GM23338 (cell line): ENCODE data around the gene NEB. TPM values are rescaled to one million over a fixed set of nuclear protein-coding genes. Genes with fewer than 3 reads are reported as not detected.

ENCODE experiments used
- ATAC-seq: fragments of 200-7000 bp; cut with Tn5 transposase; 3 replicates; pipeline ENCODE4 v1.9.1; 2020
- DNase-seq: peaks from one replicate; pipeline ENCODE4 v3.0.0-alpha.2; 2015; ENCODE audit warnings: low spot score
- H2AFZ ChIP-seq: fragments of 200-600 bp; sonication (generic); 2 replicates; pipeline ENCODE4 v1.8.0; 2016; ENCODE audit warnings: antibody characterized with exemption, mild to moderate bottlenecking, moderate library complexity
- H3F3A ChIP-seq: fragments of 200-600 bp; sonication (generic); replicated peaks from 2 replicates; pipeline ENCODE4 v1.8.0; 2017; ENCODE audit warnings: antibody characterized with exemption, mixed run types, low read depth
- H3K27ac ChIP-seq: fragments of 200-600 bp; sonication (generic); 2 replicates; pipeline ENCODE4 v1.6.1; 2016; ENCODE audit warnings: low read depth
- H3K27me3 ChIP-seq: fragments of 200-600 bp; sonication (generic); 2 replicates; pipeline ENCODE4 v1.8.0; 2016; ENCODE audit warnings: mild to moderate bottlenecking, mixed run types, moderate library complexity; ENCODE audit not compliant: insufficient read depth
- H3K36me3 ChIP-seq: fragments of 200-600 bp; sonication (generic); 2 replicates; pipeline ENCODE4 v1.8.0; 2016; ENCODE audit warnings: mild to moderate bottlenecking; ENCODE audit not compliant: insufficient read depth
- H3K4me1 ChIP-seq: fragments of 200-600 bp; sonication (generic); 2 replicates; pipeline ENCODE4 v1.8.0; 2016; ENCODE audit warnings: mild to moderate bottlenecking, moderate library complexity; ENCODE audit not compliant: insufficient read depth
- H3K4me2 ChIP-seq: fragments of 200-600 bp; sonication (generic); 2 replicates; pipeline ENCODE4 v1.7.1; 2017; ENCODE audit warnings: mixed run types
- H3K4me3 ChIP-seq: fragments of 200-600 bp; sonication (generic); 2 replicates; pipeline ENCODE4 v1.6.1; 2016; ENCODE audit warnings: mixed run types
- H3K79me2 ChIP-seq: fragments of 200-600 bp; sonication (generic); replicated peaks from 2 replicates; pipeline ENCODE4 v1.8.0; 2017; ENCODE audit warnings: mild to moderate bottlenecking; ENCODE audit not compliant: insufficient read depth
- H3K9me2 ChIP-seq: fragments of 200-600 bp; sonication (generic); 2 replicates; pipeline ENCODE4 v1.8.0; 2017; ENCODE audit not compliant: insufficient read depth
- H4K20me1 ChIP-seq: fragments of 200-600 bp; sonication (generic); replicated peaks from 2 replicates; pipeline ENCODE4 v1.8.0; 2017; ENCODE audit warnings: mild to moderate bottlenecking; ENCODE audit not compliant: insufficient read depth
- H3K27ac Mint-ChIP-seq: 2 replicates; pipeline ENCODE4 v1.8.0; 2020; ENCODE audit warnings: inconsistent platforms, mild to moderate bottlenecking, moderate library complexity, mixed read lengths
- H3K27me3 Mint-ChIP-seq: 3 replicates; pipeline ENCODE4 v1.8.0; 2022; ENCODE audit warnings: low read depth, mild to moderate bottlenecking, moderate library complexity, mixed read lengths, inconsistent platforms; ENCODE audit not compliant: insufficient read depth, poor library complexity
- H3K36me3 Mint-ChIP-seq: 3 replicates; pipeline ENCODE4 v1.8.0; 2021; ENCODE audit warnings: low read depth, mild to moderate bottlenecking, inconsistent platforms, moderate library complexity, mixed read lengths
- H3K4me1 Mint-ChIP-seq: 3 replicates; pipeline ENCODE4 v1.8.0; 2020; ENCODE audit warnings: mild to moderate bottlenecking, inconsistent platforms, mixed read lengths
- H3K4me3 Mint-ChIP-seq: 3 replicates; pipeline ENCODE4 v1.8.0; 2021; ENCODE audit warnings: moderate library complexity, mild to moderate bottlenecking, inconsistent platforms, mixed read lengths
- H3K9me3 Mint-ChIP-seq: 3 replicates; pipeline ENCODE4 v1.8.0; 2020; ENCODE audit warnings: moderate library complexity, mild to moderate bottlenecking, inconsistent platforms, mixed read lengths
- CTCF ChIP-seq, 2 experiments: fragments of 200-600 bp in 1 of 2; sonication (generic) in 1 of 2; conservative IDR thresholded peaks; 2 replicates each; pipeline versions ENCODE4 v1.5.1 to v1.6.1; 2016 to 2017; ENCODE audit warnings: antibody characterized with exemption in 2 of 2, low read depth in 2 of 2, mild to moderate bottlenecking in 2 of 2, moderate library complexity in 1 of 2
- EZH2 ChIP-seq: fragments of 200-600 bp; sonication (generic); IDR thresholded peaks from one replicate; pipeline ENCODE4 v1.8.0; 2017; ENCODE audit warnings: antibody characterized with exemption, mild to moderate bottlenecking, low read depth; ENCODE audit not compliant: unreplicated experiment
- EZH2phosphoT487 ChIP-seq: fragments of 200-600 bp; sonication (generic); IDR thresholded peaks from one replicate; pipeline ENCODE4 v1.8.1; 2018; ENCODE audit warnings: antibody characterized with exemption; ENCODE audit not compliant: unreplicated experiment
- JUNB ChIP-seq: IDR thresholded peaks from one replicate; pipeline ENCODE4 v1.6.1; 2016; ENCODE audit warnings: antibody characterized with exemption; ENCODE audit not compliant: unreplicated experiment
- NANOG ChIP-seq: IDR thresholded peaks from 2 replicates; pipeline ENCODE4 v1.6.1; 2016; ENCODE audit warnings: antibody characterized with exemption, borderline replicate concordance
- POLR2AphosphoS5 ChIP-seq: IDR thresholded peaks from 2 replicates; pipeline ENCODE4 v1.6.1; 2016; ENCODE audit warnings: antibody characterized with exemption, low read depth
- STAT1 ChIP-seq: IDR thresholded peaks from one replicate; pipeline ENCODE4 v1.6.1; 2016; ENCODE audit warnings: antibody characterized with exemption; ENCODE audit not compliant: unreplicated experiment
- ZNF114 ChIP-seq: fragments of 250-450 bp; sonication (Bioruptor Pico); IDR thresholded peaks from 2 replicates; pipeline ENCODE4 v1.5.0; 2020; ENCODE audit warnings: mild to moderate bottlenecking, moderate library complexity
- ZNF462 ChIP-seq: fragments of 250-450 bp; sonication (Bioruptor Pico); IDR thresholded peaks from 2 replicates; pipeline ENCODE4 v1.5.0; 2020; ENCODE audit warnings: mild to moderate bottlenecking, moderate library complexity
- polyA plus RNA-seq: library from polyadenylated mRNA; unstranded; fragments of >200 nt; fragmentation: Nextera tagmentation; extraction: Ambion mirVana; gene quantifications from 2 replicates; pipeline ENCODE4 v1.2.1, GENCODE V29; 2016
- total RNA-seq: library from RNA; depleted of rRNA; stranded (reverse); fragments of >200 nt; shearing (Covaris generic); gene quantifications from 2 replicates; pipeline ENCODE4 v1.2.3, GENCODE V29; 2014
- TF ChIP-seq, protein P1 (sequence below): IDR thresholded peaks from 2 replicates; pipeline ENCODE4 v1.6.1; 2016; ENCODE audit warnings: antibody characterized with exemption

Gene NEB
- total and polyA plus RNA-seq, 2 experiments from 2014 or later: 6.2 to 13.7 TPM

GRCh38 chr2:151556121-151556520, 178.2 kb downstream of the NEB start:
- no peak for DNase-seq
- peaks cover 2% of the 10 kb centered on the region for H3K27me3 Mint-ChIP-seq
- H3K9me3 Mint-ChIP-seq: no peaks in the 10 kb centered on the region
- no peaks in the 10 kb centered on the region for H3K79me2 ChIP-seq
- H3K36me3 ChIP-seq: no peaks in the 10 kb centered on the region
- peaks cover 4% of the 10 kb centered on the region; the same call in 2 of the 3 replicates for H3K4me1 Mint-ChIP-seq
- no peak overlapping the region for H3K4me3 Mint-ChIP-seq
- H3F3A ChIP-seq: no peaks in the 10 kb centered on the region; the same call in 1 of the 2 replicates
- no peaks in the 10 kb centered on the region for H3K27me3 ChIP-seq
- H2AFZ ChIP-seq: no peak overlapping the region
- no peak overlapping the region for H3K27ac Mint-ChIP-seq
- no peak for ATAC-seq
- no peak overlapping the region for H3K27ac ChIP-seq
- no peaks in the 10 kb centered on the region; the same call in 1 of the 2 replicates for H3K4me1 ChIP-seq
- H3K9me2 ChIP-seq: no peaks in the 10 kb centered on the region
- no peak overlapping the region for H3K4me2 ChIP-seq
- no peaks in the 10 kb centered on the region for H4K20me1 ChIP-seq
- H3K36me3 Mint-ChIP-seq: no peaks in the 10 kb centered on the region
- H3K4me3 ChIP-seq: no peak overlapping the region
- TF ChIP-seq EZH2: no peak

- no peaks in the 10 kb centered on the region for H3K27me3 ChIP-seq
- Mint-ChIP-seq H3K9me3 (no peaks in the 10 kb centered on the region), H3K36me3 (no peaks in the 10 kb centered on the region), H3K4me3 (no peak overlapping the region), H3K27me3 (no peaks in the 10 kb centered on the region), H3K4me1 (peaks cover 4% of the 10 kb centered on the region; the same call in 2 of the 3 replicates), H3K27ac (no peak overlapping the region)
- no peaks in the 10 kb centered on the region for H3K36me3 ChIP-seq
- ATAC-seq: peak; percentile 31; the same call in 1 of the 3 replicates
- no peaks in the 10 kb centered on the region; the same call in 1 of the 2 replicates for H3F3A ChIP-seq
- no peaks in the 10 kb centered on the region for H4K20me1 ChIP-seq
- H2AFZ ChIP-seq: peak overlapping the region; percentile 65; the same call in 1 of the 2 replicates
- H3K4me2 ChIP-seq: no peak overlapping the region
- H3K27ac ChIP-seq: no peak overlapping the region
- DNase-seq: peak; percentile 12
- no peak overlapping the region for H3K4me3 ChIP-seq
- H3K79me2 ChIP-seq: no peaks in the 10 kb centered on the region
- no peaks in the 10 kb centered on the region; the same call in 1 of the 2 replicates for H3K4me1 ChIP-seq
- H3K9me2 ChIP-seq: no peaks in the 10 kb centered on the region
- TF ChIP-seq ZNF462 (no peak), EZH2 (no peak), EZH2phosphoT487 (no peak), STAT1 (no peak), JUNB (no peak), NANOG (no peak), CTCF (conservative IDR thresholded peaks at IDR 0.05; ENCODE audit: low read depth in 2 of 2) (no peak), ZNF114 (CRISPR knock-in tag) (no peak), POLR2AphosphoS5 (no peak)
- TF ChIP-seq, protein P1, sequence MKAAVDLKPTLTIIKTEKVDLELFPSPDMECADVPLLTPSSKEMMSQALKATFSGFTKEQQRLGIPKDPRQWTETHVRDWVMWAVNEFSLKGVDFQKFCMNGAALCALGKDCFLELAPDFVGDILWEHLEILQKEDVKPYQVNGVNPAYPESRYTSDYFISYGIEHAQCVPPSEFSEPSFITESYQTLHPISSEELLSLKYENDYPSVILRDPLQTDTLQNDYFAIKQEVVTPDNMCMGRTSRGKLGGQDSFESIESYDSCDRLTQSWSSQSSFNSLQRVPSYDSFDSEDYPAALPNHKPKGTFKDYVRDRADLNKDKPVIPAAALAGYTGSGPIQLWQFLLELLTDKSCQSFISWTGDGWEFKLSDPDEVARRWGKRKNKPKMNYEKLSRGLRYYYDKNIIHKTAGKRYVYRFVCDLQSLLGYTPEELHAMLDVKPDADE: no peak
These were observed 182.0 kb downstream of the NEB start for GRCh38 chr2:151552287-151552686.
